H9 (cell line): ENCODE measurements around the gene AGMO. TPM values are rescaled to one million over a fixed set of nuclear protein-coding genes. Genes with fewer than 3 reads are reported as not detected.

ENCODE experiments used
- DNase-seq: peaks from one replicate; pipeline ENCODE4 v3.0.0-alpha.2; 2017
- H2AFZ ChIP-seq: one replicate; pipeline ENCODE4 v1.6.1; 2013; ENCODE audit warnings: mild to moderate bottlenecking, low read length, control low read depth, moderate library complexity
- H2AK5ac ChIP-seq: 2 replicates; pipeline ENCODE4 v1.6.1; 2013; ENCODE audit warnings: low read length, control low read depth, mixed read lengths; ENCODE audit not compliant: insufficient read length
- H2BK120ac ChIP-seq: one replicate; pipeline ENCODE4 v1.6.1; 2013; ENCODE audit warnings: low read depth, mild to moderate bottlenecking, low read length, control low read depth, inconsistent platforms; ENCODE audit not compliant: poor library complexity, severe bottlenecking
- H2BK12ac ChIP-seq: 2 replicates; pipeline ENCODE4 v1.6.1; 2013; ENCODE audit warnings: low read length, control low read depth, mixed read lengths, low read depth; ENCODE audit not compliant: insufficient read length
- H2BK15ac ChIP-seq: 2 replicates; pipeline ENCODE4 v1.6.1; 2013; ENCODE audit warnings: low read depth, low read length, control low read depth
- H2BK20ac ChIP-seq: one replicate; pipeline ENCODE4 v1.6.1; 2013; ENCODE audit warnings: low read depth, mild to moderate bottlenecking, low read length, control low read depth, inconsistent platforms; ENCODE audit not compliant: poor library complexity, severe bottlenecking
- H2BK5ac ChIP-seq: 2 replicates; pipeline ENCODE4 v1.6.1; 2013; ENCODE audit warnings: low read length, control low read depth, mixed read lengths; ENCODE audit not compliant: insufficient read length
- H3K14ac ChIP-seq: 2 replicates; pipeline ENCODE4 v1.6.1; 2013; ENCODE audit warnings: low read length, control low read depth; ENCODE audit not compliant: insufficient read depth
- H3K18ac ChIP-seq: 2 replicates; pipeline ENCODE4 v1.6.1; 2013; ENCODE audit warnings: low read depth, mild to moderate bottlenecking, mixed read lengths, low read length, control low read depth; ENCODE audit not compliant: insufficient read length
- H3K23ac ChIP-seq: 2 replicates; pipeline ENCODE4 v1.6.1; 2013; ENCODE audit warnings: low read length, control low read depth, mixed read lengths, low read depth; ENCODE audit not compliant: insufficient read length
- H3K23me2 ChIP-seq: 2 replicates; pipeline ENCODE4 v1.6.1; 2013; ENCODE audit warnings: low read depth, mild to moderate bottlenecking, mixed read lengths, low read length, control low read depth; ENCODE audit not compliant: insufficient read length, poor library complexity, severe bottlenecking
- H3K27ac ChIP-seq: 2 replicates; pipeline ENCODE4 v1.5.1; 2013; ENCODE audit warnings: low read length, control low read depth, mixed read lengths, low read depth; ENCODE audit not compliant: insufficient read length
- H3K27me3 ChIP-seq: 2 replicates; pipeline ENCODE4 v1.6.1; 2013; ENCODE audit warnings: low read length, control low read depth, inconsistent platforms; ENCODE audit not compliant: insufficient read depth
- H3K4ac ChIP-seq: 2 replicates; pipeline ENCODE4 v1.6.1; 2013; ENCODE audit warnings: low read depth, mild to moderate bottlenecking, control low read depth, inconsistent platforms, low read length, moderate library complexity
- H3K4me1 ChIP-seq: 2 replicates; pipeline ENCODE4 v1.6.1; 2013; ENCODE audit warnings: low read length, control low read depth, inconsistent platforms; ENCODE audit not compliant: insufficient read depth
- H3K4me2 ChIP-seq: 2 replicates; pipeline ENCODE4 v1.6.1; 2013; ENCODE audit warnings: low read length, control low read depth, mixed read lengths; ENCODE audit not compliant: insufficient read length, insufficient read depth
- H3K56ac ChIP-seq: 2 replicates; pipeline ENCODE4 v1.6.1; 2013; ENCODE audit warnings: low read depth, mild to moderate bottlenecking, mixed read lengths, low read length, control low read depth; ENCODE audit not compliant: insufficient read length
- H3K79me1 ChIP-seq: 2 replicates; pipeline ENCODE4 v1.6.1; 2013; ENCODE audit warnings: low read depth, mild to moderate bottlenecking, moderate library complexity, low read length, control low read depth, inconsistent platforms; ENCODE audit not compliant: insufficient read depth, poor library complexity, severe bottlenecking
- H3K79me2 ChIP-seq: 2 replicates; pipeline ENCODE4 v1.6.1; 2013; ENCODE audit warnings: low read length, control low read depth, inconsistent platforms; ENCODE audit not compliant: insufficient read depth
- H3K9ac ChIP-seq: 2 replicates; pipeline ENCODE4 v1.6.1; 2013; ENCODE audit warnings: low read length, control low read depth, mixed read lengths; ENCODE audit not compliant: insufficient read length; ENCODE audit errors: extremely low read depth
- H3K9me3 ChIP-seq: one replicate; pipeline ENCODE4 v1.6.1; 2013; ENCODE audit warnings: low read depth, low read length, inconsistent platforms; ENCODE audit not compliant: control insufficient read depth
- H3T11ph ChIP-seq: one replicate; pipeline ENCODE4 v1.6.1; 2013; ENCODE audit warnings: mild to moderate bottlenecking, low read length, control low read depth, inconsistent platforms
- H4K20me1 ChIP-seq: one replicate; pipeline ENCODE4 v1.6.1; 2013; ENCODE audit not compliant: control insufficient read depth, insufficient read length, insufficient read depth
- H4K5ac ChIP-seq: 2 replicates; pipeline ENCODE4 v1.6.1; 2013; ENCODE audit warnings: low read depth, mild to moderate bottlenecking, mixed read lengths, low read length, control low read depth; ENCODE audit not compliant: insufficient read length
- H4K8ac ChIP-seq: replicated peaks from 2 replicates; pipeline ENCODE4 v1.6.1; 2013; ENCODE audit warnings: low read length, control low read depth, mixed read lengths, low read depth; ENCODE audit not compliant: insufficient read length
- H4K91ac ChIP-seq: 2 replicates; pipeline ENCODE4 v1.6.1; 2013; ENCODE audit warnings: low read depth, mild to moderate bottlenecking, moderate library complexity, mixed read lengths, low read length, control low read depth; ENCODE audit not compliant: insufficient read length
- H3K27ac Mint-ChIP-seq, 3 experiments: 2 replicates in 2 of 3; 3 replicates in 1 of 3; pipeline ENCODE4 v1.8.0; 2020 to 2021; ENCODE audit warnings: mixed read lengths in 3 of 3, mild to moderate bottlenecking in 1 of 3, moderate library complexity in 1 of 3
- H3K27me3 Mint-ChIP-seq: 2 replicates; pipeline ENCODE4 v1.8.0; 2021; ENCODE audit warnings: low read depth, mild to moderate bottlenecking, moderate library complexity, mixed read lengths
- H3K36me3 Mint-ChIP-seq, 3 experiments: 2 replicates in 2 of 3; 3 replicates in 1 of 3; pipeline ENCODE4 v1.8.0; 2020 to 2021; ENCODE audit warnings: low read depth in 3 of 3, mixed read lengths in 3 of 3; ENCODE audit not compliant: insufficient read depth in 1 of 3
- H3K4me1 Mint-ChIP-seq, 2 experiments: 2 replicates each; pipeline ENCODE4 v1.8.0; 2020; ENCODE audit warnings: mixed read lengths in 2 of 2
- H3K4me3 Mint-ChIP-seq, 2 experiments: 2 replicates in 1 of 2; 3 replicates in 1 of 2; pipeline ENCODE4 v1.8.0; 2020 to 2021; ENCODE audit warnings: mild to moderate bottlenecking in 2 of 2, mixed read lengths in 2 of 2, moderate library complexity in 1 of 2
- H3K9me3 Mint-ChIP-seq, 2 experiments: 2 replicates in 1 of 2; 3 replicates in 1 of 2; pipeline ENCODE4 v1.8.0; 2020; ENCODE audit warnings: mild to moderate bottlenecking in 2 of 2, mixed read lengths in 2 of 2, moderate library complexity in 1 of 2
- WGBS: extraction: QIAGEN DNeasy Blood & Tissue Kit; methylation state at CpG from one replicate; pipeline ENCODE4 v1.1.7; 2013; ENCODE audit warnings: missing lambda C conversion rate, low lambda C conversion rate, mixed read lengths; ENCODE audit not compliant: insufficient read length; ENCODE audit errors: extremely low coverage; 5-methylcytosine and 5-hydroxymethylcytosine counted together
- total RNA-seq: library from RNA; stranded (reverse); gene quantifications from 2 replicates; pipeline ENCODE4 v1.2.1, GENCODE V29; 2021
- TF ChIP-seq, protein P1 (sequence below): fragments of 200-600 bp; sonication (generic); conservative IDR thresholded peaks from 3 replicates; pipeline ENCODE4 v1.8.0; 2021; ENCODE audit warnings: antibody characterized with exemption, mild to moderate bottlenecking

AGMO gene
- total RNA-seq, 1 experiment from 2014 or later = 0.70 TPM

DNA sequence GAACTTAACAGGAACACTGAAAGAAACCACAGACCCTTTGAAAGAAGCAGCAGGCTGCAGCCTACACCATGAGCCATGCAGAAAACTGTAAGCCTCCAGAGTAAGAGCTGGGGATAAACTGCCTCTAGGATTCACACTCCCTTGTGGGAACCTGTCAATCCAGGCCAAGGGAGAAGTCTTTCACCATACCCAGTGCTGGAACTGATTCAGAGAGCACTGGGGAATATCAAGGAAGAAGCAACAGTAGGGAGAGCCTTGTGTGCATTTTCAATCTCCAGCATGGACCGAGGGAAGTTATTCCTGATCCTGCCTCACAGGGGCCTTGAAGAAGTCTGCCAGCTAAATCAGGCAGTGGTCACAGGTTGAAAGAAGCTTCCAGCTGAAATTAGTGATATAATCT is 282.2 kb downstream of the AGMO start:
- Histone ChIP-seq H3K4me2 (no peak overlapping the region), H3K23ac (no peak overlapping the region), H4K20me1 (no peaks in the 10 kb centered on the region), H2BK15ac (no peak overlapping the region), H2BK20ac (no peak overlapping the region), H3K18ac (no peak overlapping the region), H4K91ac (no peak overlapping the region), H3K14ac (no peak overlapping the region), H3T11ph (no peak overlapping the region), H3K56ac (no peak overlapping the region), H2AK5ac (no peak overlapping the region), H3K9me3 (no peaks in the 10 kb centered on the region), H4K5ac (no peak overlapping the region), H3K23me2 (no peaks in the 10 kb centered on the region), H3K9ac (no peak overlapping the region), H2BK120ac (no peak overlapping the region), H3K4me1 (no peaks in the 10 kb centered on the region), H3K27me3 (no peaks in the 10 kb centered on the region), H3K4ac (no peak overlapping the region), H3K27ac (no peak overlapping the region), H3K79me1 (no peaks in the 10 kb centered on the region), H3K79me2 (no peaks in the 10 kb centered on the region), H2AFZ (no peak overlapping the region), H2BK5ac (no peak overlapping the region), H2BK12ac (no peak overlapping the region), H4K8ac (no peak overlapping the region)
- Mint-ChIP-seq H3K9me3 (peaks cover 20 to 32% of the 10 kb centered on the region in 2 experiments), H3K4me3 (no peak overlapping the region), H3K27ac (peak overlapping the region in 1 of 3 experiments; percentile 26; a peak in 1 of 7 replicates), H3K36me3 (peaks cover 0 to 22% (median 5%) of the 10 kb centered on the region in 3 experiments; a peak in 4 of 7 replicates), H3K4me1 (no peaks in the 10 kb centered on the region; a peak in 1 of 4 replicates), H3K27me3 (no peaks in the 10 kb centered on the region; the same call in 1 of the 2 replicates)
- DNase-seq = no peak
- WGBS = no CpG with 5 or more reads among the region's 1 CpG
- TF ChIP-seq, protein P1, sequence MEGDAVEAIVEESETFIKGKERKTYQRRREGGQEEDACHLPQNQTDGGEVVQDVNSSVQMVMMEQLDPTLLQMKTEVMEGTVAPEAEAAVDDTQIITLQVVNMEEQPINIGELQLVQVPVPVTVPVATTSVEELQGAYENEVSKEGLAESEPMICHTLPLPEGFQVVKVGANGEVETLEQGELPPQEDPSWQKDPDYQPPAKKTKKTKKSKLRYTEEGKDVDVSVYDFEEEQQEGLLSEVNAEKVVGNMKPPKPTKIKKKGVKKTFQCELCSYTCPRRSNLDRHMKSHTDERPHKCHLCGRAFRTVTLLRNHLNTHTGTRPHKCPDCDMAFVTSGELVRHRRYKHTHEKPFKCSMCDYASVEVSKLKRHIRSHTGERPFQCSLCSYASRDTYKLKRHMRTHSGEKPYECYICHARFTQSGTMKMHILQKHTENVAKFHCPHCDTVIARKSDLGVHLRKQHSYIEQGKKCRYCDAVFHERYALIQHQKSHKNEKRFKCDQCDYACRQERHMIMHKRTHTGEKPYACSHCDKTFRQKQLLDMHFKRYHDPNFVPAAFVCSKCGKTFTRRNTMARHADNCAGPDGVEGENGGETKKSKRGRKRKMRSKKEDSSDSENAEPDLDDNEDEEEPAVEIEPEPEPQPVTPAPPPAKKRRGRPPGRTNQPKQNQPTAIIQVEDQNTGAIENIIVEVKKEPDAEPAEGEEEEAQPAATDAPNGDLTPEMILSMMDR = no peak
